ENCODE results near the gene NRIP2. TPM values are rescaled to one million over a fixed set of nuclear protein-coding genes. Genes with fewer than 3 reads are reported as not detected.

The NRIP2 gene
- total RNA-seq, 1 experiment from 2014 or later, result not detected

DNA sequence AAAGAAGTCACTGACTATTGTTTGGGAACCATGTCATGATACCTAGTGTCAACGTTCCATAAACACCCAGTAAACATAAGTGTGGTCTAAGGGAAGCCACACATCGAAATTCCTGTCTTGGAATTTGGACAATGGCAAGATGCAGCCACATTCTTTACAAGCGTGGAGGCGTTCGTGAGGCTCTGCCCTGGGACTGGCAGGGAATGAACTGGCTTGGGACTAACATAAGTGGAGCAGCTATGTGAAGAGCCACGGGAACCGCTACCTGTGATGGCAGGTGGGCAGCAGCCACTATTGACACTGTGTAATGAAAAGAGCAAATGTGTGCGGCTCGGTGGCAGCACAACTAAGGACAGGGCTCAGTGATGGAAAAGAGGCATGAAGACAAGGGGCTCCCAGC is 10.0 kb upstream of the NRIP2 start:
- Histone ChIP-seq H3K9me3 (ENCODE audit: control insufficient read depth, insufficient read depth, low read depth, low read length) (no peaks in the 10 kb centered on the region), H3K36me3 (ENCODE audit: control insufficient read depth, insufficient read depth, low read length) (no peaks in the 10 kb centered on the region), H3K27me3 (ENCODE audit: control insufficient read depth, insufficient read depth, low read length) (no peaks in the 10 kb centered on the region), H3K27ac (ENCODE audit: low read length) (no peak overlapping the region), H3K4me3 (ENCODE audit: low read depth in 2 of 2, low read length in 2 of 2) (no peak overlapping the region), H3K4me1 (ENCODE audit: control insufficient read depth, insufficient read depth, low read length) (no peaks in the 10 kb centered on the region)
- TF ChIP-seq SIN3A (IDR thresholded peaks at IDR 0.05; ENCODE audit: borderline replicate concordance, insufficient read depth, low read depth, low read length), result no peak
- no peak for TF ChIP-seq POLR2AphosphoS5 (IDR thresholded peaks at IDR 0.05; ENCODE audit: low read depth, low read length)
- TF ChIP-seq TCF7L2 (IDR thresholded peaks at IDR 0.05; ENCODE audit: low read depth, low read length), result no peak
- TF ChIP-seq, protein P1, sequence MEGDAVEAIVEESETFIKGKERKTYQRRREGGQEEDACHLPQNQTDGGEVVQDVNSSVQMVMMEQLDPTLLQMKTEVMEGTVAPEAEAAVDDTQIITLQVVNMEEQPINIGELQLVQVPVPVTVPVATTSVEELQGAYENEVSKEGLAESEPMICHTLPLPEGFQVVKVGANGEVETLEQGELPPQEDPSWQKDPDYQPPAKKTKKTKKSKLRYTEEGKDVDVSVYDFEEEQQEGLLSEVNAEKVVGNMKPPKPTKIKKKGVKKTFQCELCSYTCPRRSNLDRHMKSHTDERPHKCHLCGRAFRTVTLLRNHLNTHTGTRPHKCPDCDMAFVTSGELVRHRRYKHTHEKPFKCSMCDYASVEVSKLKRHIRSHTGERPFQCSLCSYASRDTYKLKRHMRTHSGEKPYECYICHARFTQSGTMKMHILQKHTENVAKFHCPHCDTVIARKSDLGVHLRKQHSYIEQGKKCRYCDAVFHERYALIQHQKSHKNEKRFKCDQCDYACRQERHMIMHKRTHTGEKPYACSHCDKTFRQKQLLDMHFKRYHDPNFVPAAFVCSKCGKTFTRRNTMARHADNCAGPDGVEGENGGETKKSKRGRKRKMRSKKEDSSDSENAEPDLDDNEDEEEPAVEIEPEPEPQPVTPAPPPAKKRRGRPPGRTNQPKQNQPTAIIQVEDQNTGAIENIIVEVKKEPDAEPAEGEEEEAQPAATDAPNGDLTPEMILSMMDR (IDR thresholded peaks at IDR 0.05), result no peak
- TF ChIP-seq REST (IDR thresholded peaks at IDR 0.05; ENCODE audit: insufficient read depth in 1 of 2, low read depth in 2 of 2, low read length in 1 of 2), result no peak
- no peak for DNase-seq (ENCODE audit: low read depth, low spot score)
- intact Hi-C loops (cut with micrococcal nuclease; ENCODE audit: unreplicated experiment), result no loop called here
- ChIA-PET POLR2A (no interaction called here), CTCF (interaction anchor here (1.0 kb wide), 1 partner anchor 38 kb away, joined by 3 read pairs; no protein-coding TSS in a partner anchor)
- ATAC-seq, result no peak
- no TSS peak for BruUV-seq (replicated peaks)
- in situ Hi-C loops (cut with HindIII; ENCODE audit: low pct_unique_long_range_greater_than_20kb, low sequenced_read_pairs), result no loop called here

DNA sequence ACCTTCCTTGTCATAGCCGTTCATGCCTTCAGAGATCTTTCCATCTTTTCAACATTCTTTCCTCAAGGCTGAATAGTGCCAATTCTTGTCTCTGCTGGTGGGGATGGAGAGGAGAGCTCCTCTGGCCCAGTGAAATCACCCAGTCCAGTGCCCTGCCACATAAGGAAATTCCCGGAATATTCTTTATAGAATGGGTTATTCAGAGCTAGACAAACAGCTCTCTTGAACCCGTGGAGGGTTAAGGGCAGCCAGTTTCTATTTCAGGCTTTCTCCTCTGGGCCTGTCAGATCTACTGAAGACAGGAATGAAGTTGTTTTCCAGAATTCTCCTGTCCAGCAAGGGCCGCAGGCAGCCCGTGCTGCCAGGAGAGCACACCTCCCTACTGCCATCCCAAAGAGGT is 8.1 kb upstream of the NRIP2 start:
- ChIA-PET CTCF (no interaction called here), POLR2A (interaction anchor here (0.6 to 0.9 kb wide), 2 partner anchors 10 to 39 kb away, joined by 3 read pairs; no protein-coding TSS in a partner anchor)
- TF ChIP-seq POLR2AphosphoS5 (IDR thresholded peaks at IDR 0.05; ENCODE audit: low read depth, low read length) (no peak), REST (IDR thresholded peaks at IDR 0.05; ENCODE audit: insufficient read depth in 1 of 2, low read depth in 2 of 2, low read length in 1 of 2) (no peak), SIN3A (IDR thresholded peaks at IDR 0.05; ENCODE audit: borderline replicate concordance, insufficient read depth, low read depth, low read length) (no peak), TCF7L2 (IDR thresholded peaks at IDR 0.05; ENCODE audit: low read depth, low read length) (no peak)
- TF ChIP-seq, protein P1 (IDR thresholded peaks at IDR 0.05), result no peak
- intact Hi-C loops (cut with micrococcal nuclease; ENCODE audit: unreplicated experiment), result no loop called here
- DNase-seq (ENCODE audit: low read depth, low spot score) (no peak), ATAC-seq (no peak)
- H3K4me1 ChIP-seq (ENCODE audit: control insufficient read depth, insufficient read depth, low read length), result no peaks in the 10 kb centered on the region
- BruUV-seq (replicated peaks), result no TSS peak
- no peak overlapping the region for H3K4me3 ChIP-seq (ENCODE audit: low read depth in 2 of 2, low read length in 2 of 2)
- in situ Hi-C loops (cut with HindIII; ENCODE audit: low pct_unique_long_range_greater_than_20kb, low sequenced_read_pairs), result no loop called here
- no peaks in the 10 kb centered on the region for H3K36me3 ChIP-seq (ENCODE audit: control insufficient read depth, insufficient read depth, low read length)
- no peaks in the 10 kb centered on the region for H3K9me3 ChIP-seq (ENCODE audit: control insufficient read depth, insufficient read depth, low read depth, low read length)
- H3K27me3 ChIP-seq (ENCODE audit: control insufficient read depth, insufficient read depth, low read length), result no peaks in the 10 kb centered on the region
- H3K27ac ChIP-seq (ENCODE audit: low read length), result no peak overlapping the region

Measured in Panc1 (cell line).